Activated naive CD4-positive, alpha-beta T cell treated with anti-CD3 and anti-CD28 coated beads, Interleukin-2, amount 50 U/mL, for 72 hours (primary cell): ENCODE measurements around the gene OR51I1. TPM values are rescaled to one million over a fixed set of nuclear protein-coding genes. Genes with fewer than 3 reads are reported as not detected.

Experiments
- ATAC-seq, 2 donors: fragments of 150-1000 bp; cut with Tn5 transposase; 2 replicates each; pipeline ENCODE4 v1.10.0; 2021; ENCODE audit warnings: mild to moderate bottlenecking in 2 of 2, moderate library complexity in 2 of 2
- DNase-seq, 2 donors: peaks; one replicate each; pipeline ENCODE4 v3.0.0; 2021 to 2022; ENCODE audit warnings: low spot score in 2 of 2
- H3K27ac Mint-ChIP-seq, 2 donors: one replicate each; pipeline ENCODE4 v1.8.0; 2022; ENCODE audit warnings: mild to moderate bottlenecking in 2 of 2, mixed read lengths in 2 of 2
- H3K36me3 Mint-ChIP-seq, 2 donors: one replicate each; pipeline ENCODE4 v1.8.0; 2022; ENCODE audit warnings: mixed read lengths in 2 of 2
- H3K9me3 Mint-ChIP-seq, 2 donors: one replicate each; pipeline ENCODE4 v1.8.0; 2022; ENCODE audit warnings: mixed read lengths in 2 of 2
- total RNA-seq, 2 donors: library from RNA; stranded (reverse); gene quantifications; one replicate each; pipeline ENCODE4 v1.2.3, GENCODE V29; 2022

Gene OR51I1
- total RNA-seq, result not detected

- DNase-seq (no peak), ATAC-seq (no peak)
- Mint-ChIP-seq H3K27ac (no peak within 1 kb of the TSS), H3K9me3 (no peaks in the 10 kb centered on the region), H3K36me3 (no peaks in the 10 kb centered on the region)
Measured at GRCh38 chr11:5441414-5441813, at the start of gene OR51I1. TSS of gene OR51I1 (minus strand) at chr11:5441514. CDS start at chr11:5441514, 0 bp downstream.

- H3K36me3 Mint-ChIP-seq, result no peaks in the 10 kb centered on the region
Measured at GRCh38 chr11:5489576-5490357, 48.5 kb upstream of the OR51I1 start.

GRCh38 chr11:5488798-5489399 lies 47.6 kb upstream of the OR51I1 start:
- H3K27ac Mint-ChIP-seq, result no peak overlapping the region
- no peak for ATAC-seq
- H3K9me3 Mint-ChIP-seq, result no peaks in the 10 kb centered on the region
- H3K36me3 Mint-ChIP-seq, result no peaks in the 10 kb centered on the region
- DNase-seq, result no peak

More at GRCh38 chr11:5489576-5490357, 48.5 kb upstream of the OR51I1 start:
- ATAC-seq (no peak), DNase-seq (no peak)
- H3K27ac Mint-ChIP-seq, result no peak overlapping the region
- H3K9me3 Mint-ChIP-seq, result no peaks in the 10 kb centered on the region

GRCh38 chr11:5488385-5488784 lies 47.1 kb upstream of the OR51I1 start, which contains the start of gene OR52D1:
TSS of gene OR52D1 (plus strand) at chr11:5488685. CDS start at chr11:5488707, 22 bp downstream.
- Mint-ChIP-seq H3K36me3 (no peaks in the 10 kb centered on the region), H3K27ac (no peak within 1 kb of the TSS), H3K9me3 (no peaks in the 10 kb centered on the region)
- ATAC-seq, result no peak
- DNase-seq, result no peak

- H3K27ac Mint-ChIP-seq, result no peak overlapping the region
- DNase-seq (no peak), ATAC-seq (peak; percentile 31 to 76)
- no peaks in the 10 kb centered on the region for H3K9me3 Mint-ChIP-seq
- H3K36me3 Mint-ChIP-seq, result no peaks in the 10 kb centered on the region
Measured at GRCh38 chr11:5486421-5486820, 45.1 kb upstream of the OR51I1 start.

GRCh38 chr11:5486003-5486402 lies 44.7 kb upstream of the OR51I1 start:
- DNase-seq, result no peak
- Mint-ChIP-seq H3K9me3 (no peaks in the 10 kb centered on the region), H3K27ac (no peak overlapping the region), H3K36me3 (no peaks in the 10 kb centered on the region)
- ATAC-seq, result no peak

GRCh38 chr11:5476186-5476819 lies 35.0 kb upstream of the OR51I1 start:
- Mint-ChIP-seq H3K27ac (no peak overlapping the region), H3K9me3 (no peaks in the 10 kb centered on the region), H3K36me3 (no peaks in the 10 kb centered on the region)
- peak; percentile 58 to 62 for ATAC-seq
- DNase-seq, result peak in 1 of 2 donors; percentile 38

GRCh38 chr11:5473921-5474320 lies 32.6 kb upstream of the OR51I1 start:
- Mint-ChIP-seq H3K27ac (no peak overlapping the region), H3K36me3 (no peaks in the 10 kb centered on the region), H3K9me3 (no peaks in the 10 kb centered on the region)
- ATAC-seq, result no peak
- no peak for DNase-seq

GRCh38 chr11:5467527-5467926 lies 26.2 kb upstream of the OR51I1 start:
- H3K9me3 Mint-ChIP-seq, result no peaks in the 10 kb centered on the region
- ATAC-seq (no peak), DNase-seq (no peak)
- no peak overlapping the region for H3K27ac Mint-ChIP-seq
- no peaks in the 10 kb centered on the region for H3K36me3 Mint-ChIP-seq

GRCh38 chr11:5460983-5461621 lies 19.8 kb upstream of the OR51I1 start:
- Mint-ChIP-seq H3K9me3 (peaks cover 0 to 8% of the 10 kb centered on the region in 2 donors), H3K27ac (peak overlapping the region in 1 of 2 donors; percentile 56), H3K36me3 (no peaks in the 10 kb centered on the region)
- DNase-seq (no peak), ATAC-seq (no peak)

- H3K9me3 Mint-ChIP-seq, result no peaks in the 10 kb centered on the region
- no peak overlapping the region for H3K27ac Mint-ChIP-seq
- H3K36me3 Mint-ChIP-seq, result no peaks in the 10 kb centered on the region
- DNase-seq, result no peak
- ATAC-seq, result no peak
Measured at GRCh38 chr11:5449432-5449831, 8.1 kb upstream of the OR51I1 start.

GRCh38 chr11:5449023-5449422 lies 7.7 kb upstream of the OR51I1 start, which contains the start of gene OR51I2:
TSS of gene OR51I2 (plus strand) at chr11:5449323. CDS start at chr11:5453489, 4,166 bp downstream.
- Mint-ChIP-seq H3K27ac (no peak within 1 kb of the TSS), H3K36me3 (no peaks in the 10 kb centered on the region), H3K9me3 (no peaks in the 10 kb centered on the region)
- no peak for DNase-seq
- ATAC-seq, result no peak

- DNase-seq, result no peak
- Mint-ChIP-seq H3K9me3 (no peaks in the 10 kb centered on the region), H3K36me3 (no peaks in the 10 kb centered on the region), H3K27ac (no peak overlapping the region)
- ATAC-seq, result no peak
Measured at GRCh38 chr11:5443835-5444393, 2.6 kb upstream of the OR51I1 start.

- H3K9me3 Mint-ChIP-seq, result no peaks in the 10 kb centered on the region
- no peaks in the 10 kb centered on the region for H3K36me3 Mint-ChIP-seq
- no peak overlapping the region for H3K27ac Mint-ChIP-seq
- no peak for ATAC-seq
- DNase-seq, result no peak
Measured at GRCh38 chr11:5423131-5423530, 18.2 kb downstream of the OR51I1 start.

- no peaks in the 10 kb centered on the region for H3K36me3 Mint-ChIP-seq
- no peak within 1 kb of the TSS for H3K27ac Mint-ChIP-seq
- DNase-seq (no peak), ATAC-seq (no peak)
- no peaks in the 10 kb centered on the region for H3K9me3 Mint-ChIP-seq
Measured at GRCh38 chr11:5421811-5422210, 19.5 kb downstream of the OR51I1 start, which contains the start of gene OR51Q1. TSS of gene OR51Q1 (plus strand) at chr11:5422111. CDS start at chr11:5422201, 90 bp downstream.

- no peaks in the 10 kb centered on the region for H3K36me3 Mint-ChIP-seq
- ATAC-seq, result no peak
- DNase-seq, result no peak
- no peak overlapping the region for H3K27ac Mint-ChIP-seq
- no peaks in the 10 kb centered on the region for H3K9me3 Mint-ChIP-seq
Measured at GRCh38 chr11:5420993-5421392, 20.3 kb downstream of the OR51I1 start.
